BLaER1 treated with 17β-estradiol and CSF1 and Interleukin-3, amounts not matched to agents 10 nM and 100 nM (cell line): ENCODE results near the gene AZIN2.
"Not testable (repeated sequence)": the region's sequence is repeated elsewhere in the genome, so short reads cannot be mapped to it uniquely, and the experiment has no call there.

Source experiments
- H3K27ac ChIP-seq, 11 experiments: shearing (Covaris generic); formaldehyde crosslinking; 2 replicates each; pipeline ENCODE4 v1.8.1; 2022
- H3K27me3 ChIP-seq, 11 experiments: shearing (Covaris generic); formaldehyde crosslinking; 2 replicates each; pipeline ENCODE4 v1.8.1; 2022
- H3K36me3 ChIP-seq, 11 experiments: shearing (Covaris generic); formaldehyde crosslinking; 2 replicates each; pipeline ENCODE4 v1.8.1; 2022
- H3K4me1 ChIP-seq, 10 experiments: shearing (Covaris generic); formaldehyde crosslinking; 2 replicates each; pipeline ENCODE4 v1.8.1; 2022
- H3K4me2 ChIP-seq, 11 experiments: shearing (Covaris generic); formaldehyde crosslinking; 2 replicates each; pipeline ENCODE4 v1.8.1; 2022
- H3K4me3 ChIP-seq, 10 experiments: shearing (Covaris generic); formaldehyde crosslinking; 2 replicates each; pipeline ENCODE4 v1.8.1; 2022
- H3K9ac ChIP-seq, 11 experiments: shearing (Covaris generic); formaldehyde crosslinking; 2 replicates each; pipeline ENCODE4 v1.8.1; 2022
- H3K9me3 ChIP-seq, 11 experiments: shearing (Covaris generic); formaldehyde crosslinking; replicated peaks in 1 of 11; 2 replicates each; pipeline ENCODE4 v1.8.1; 2022
- H4K20me1 ChIP-seq, 11 experiments: shearing (Covaris generic); formaldehyde crosslinking; 2 replicates each; pipeline ENCODE4 v1.8.1; 2022
- Cebpa-rat ChIP-seq, 11 experiments: shearing (Covaris generic); IDR thresholded peaks; 2 replicates each; pipeline ENCODE4 v1.8.1; 2022

Gene AZIN2

GRCh38 chr1:33096363-33097005, 15.5 kb downstream of the AZIN2 start:
- H3K36me3 ChIP-seq: no peaks in the 10 kb centered on the region
- H3K9me3 ChIP-seq: no peaks in the 10 kb centered on the region
- peaks cover 39 to 50% (median 43%) of the 10 kb centered on the region in 10 experiments for H3K4me1 ChIP-seq
- no peak overlapping the region for H3K4me3 ChIP-seq
- no peak for TF ChIP-seq Cebpa-rat (IDR thresholded peaks at IDR 0.05)
- H3K27ac ChIP-seq: no peak overlapping the region
- H3K27me3 ChIP-seq: peaks cover 0 to 10% (median 0%) of the 10 kb centered on the region in 11 experiments; a peak in 2 of 22 replicates
- peak overlapping the region in 1 of 11 experiments; percentile 94; a peak in 1 of 22 replicates for H3K4me2 ChIP-seq
- no peak overlapping the region for H3K9ac ChIP-seq
- peaks cover 0 to 27% (median 0%) of the 10 kb centered on the region in 11 experiments; a peak in 4 of 22 replicates for H4K20me1 ChIP-seq

- H4K20me1 ChIP-seq: peaks cover 0 to 27% (median 0%) of the 10 kb centered on the region in 11 experiments; a peak in 4 of 22 replicates
- TF ChIP-seq Cebpa-rat (IDR thresholded peaks at IDR 0.05): no peak
- peaks cover 0 to 13% (median 0%) of the 10 kb centered on the region in 11 experiments; a peak in 2 of 22 replicates for H3K27me3 ChIP-seq
- H3K9me3 ChIP-seq: no peaks in the 10 kb centered on the region
- no peaks in the 10 kb centered on the region; a peak in 1 of 22 replicates for H3K36me3 ChIP-seq
- peak overlapping the region in 3 of 11 experiments; percentile 79 to 85 (median 84); a peak in 5 of 22 replicates for H3K27ac ChIP-seq
- H3K4me1 ChIP-seq: peaks cover 39 to 50% (median 43%) of the 10 kb centered on the region in 10 experiments
- no peak overlapping the region for H3K9ac ChIP-seq
- no peak overlapping the region for H3K4me3 ChIP-seq
- peak overlapping the region; percentile 72 to 94 (median 88); a peak in 21 of 22 replicates for H3K4me2 ChIP-seq
These were observed 16.2 kb downstream of the AZIN2 start for GRCh38 chr1:33097137-33097611.

GRCh38 chr1:33097762-33098161, 16.8 kb downstream of the AZIN2 start:
- Histone ChIP-seq H3K9ac (no peak overlapping the region; a peak in 2 of 22 replicates), H3K4me1 (peaks cover 39 to 50% (median 43%) of the 10 kb centered on the region in 10 experiments), H3K4me3 (no peak overlapping the region), H3K9me3 (no peaks in the 10 kb centered on the region), H3K36me3 (no peaks in the 10 kb centered on the region; a peak in 1 of 22 replicates), H3K27me3 (peaks cover 0 to 19% (median 0%) of the 10 kb centered on the region in 11 experiments; a peak in 2 of 22 replicates), H3K27ac (peak overlapping the region in 5 of 11 experiments; percentile 72 to 85 (median 81); a peak in 10 of 22 replicates), H4K20me1 (peaks cover 0 to 27% (median 0%) of the 10 kb centered on the region in 11 experiments; a peak in 4 of 22 replicates), H3K4me2 (peak overlapping the region; percentile 72 to 94 (median 88))
- TF ChIP-seq Cebpa-rat (IDR thresholded peaks at IDR 0.05): no peak

GRCh38 chr1:33098371-33098770, 17.4 kb downstream of the AZIN2 start:
- Histone ChIP-seq H3K9ac (peak overlapping the region in 8 of 11 experiments; percentile 0 to 66 (median 56); a peak in 12 of 22 replicates), H3K9me3 (no peaks in the 10 kb centered on the region), H3K4me2 (peak overlapping the region; percentile 72 to 94 (median 88)), H3K27me3 (peaks cover 0 to 19% (median 0%) of the 10 kb centered on the region in 11 experiments; a peak in 2 of 22 replicates), H3K27ac (peak overlapping the region; percentile 21 to 85 (median 73); a peak in 20 of 22 replicates), H3K4me1 (peaks cover 39 to 50% (median 43%) of the 10 kb centered on the region in 10 experiments), H3K36me3 (no peaks in the 10 kb centered on the region; a peak in 1 of 22 replicates), H3K4me3 (peak overlapping the region in 2 of 10 experiments; percentile 18 to 45; a peak in 2 of 20 replicates), H4K20me1 (peaks cover 0 to 23% (median 0%) of the 10 kb centered on the region in 11 experiments; a peak in 4 of 22 replicates)
- TF ChIP-seq Cebpa-rat (IDR thresholded peaks at IDR 0.05): no peak

- H3K9ac ChIP-seq: peak overlapping the region in 9 of 11 experiments; percentile 19 to 66 (median 56); a peak in 16 of 22 replicates
- H3K36me3 ChIP-seq: no peaks in the 10 kb centered on the region; a peak in 1 of 22 replicates
- peaks cover 39 to 50% (median 43%) of the 10 kb centered on the region in 10 experiments for H3K4me1 ChIP-seq
- H3K4me2 ChIP-seq: peak overlapping the region; percentile 72 to 94 (median 88)
- peak overlapping the region in 7 of 10 experiments; percentile 4 to 45 (median 23); a peak in 11 of 20 replicates for H3K4me3 ChIP-seq
- no peak for TF ChIP-seq Cebpa-rat (IDR thresholded peaks at IDR 0.05)
- peak overlapping the region; percentile 21 to 85 (median 73); a peak in 20 of 22 replicates for H3K27ac ChIP-seq
- H3K9me3 ChIP-seq: no peaks in the 10 kb centered on the region
- H3K27me3 ChIP-seq: peaks cover 0 to 19% (median 0%) of the 10 kb centered on the region in 11 experiments; a peak in 2 of 22 replicates
- H4K20me1 ChIP-seq: peaks cover 0 to 16% (median 0%) of the 10 kb centered on the region in 11 experiments; a peak in 4 of 22 replicates
These were observed 18.6 kb downstream of the AZIN2 start for GRCh38 chr1:33099290-33100118.

- peak overlapping the region in 9 of 11 experiments; percentile 53 to 85 (median 79); a peak in 19 of 22 replicates for H3K27ac ChIP-seq
- H3K4me1 ChIP-seq: peaks cover 39 to 50% (median 43%) of the 10 kb centered on the region in 10 experiments
- H3K4me3 ChIP-seq: peak overlapping the region in 6 of 10 experiments; percentile 4 to 45 (median 29); a peak in 8 of 20 replicates
- H3K9me3 ChIP-seq, H3K36me3 ChIP-seq: not testable (repeated sequence)
- H3K9ac ChIP-seq: peak overlapping the region in 9 of 11 experiments; percentile 19 to 66 (median 56); a peak in 14 of 22 replicates
- peaks cover 0 to 19% (median 0%) of the 10 kb centered on the region in 11 experiments; a peak in 2 of 22 replicates for H3K27me3 ChIP-seq
- H3K4me2 ChIP-seq: peak overlapping the region; percentile 72 to 94 (median 88)
- peaks cover 0 to 16% (median 0%) of the 10 kb centered on the region in 11 experiments; a peak in 3 of 22 replicates for H4K20me1 ChIP-seq
These were observed 19.1 kb downstream of the AZIN2 start for GRCh38 chr1:33100119-33100415.

- Histone ChIP-seq H3K27me3 (no peaks in the 10 kb centered on the region), H3K4me3 (no peak overlapping the region), H3K27ac (no peak overlapping the region), H4K20me1 (no peaks in the 10 kb centered on the region), H3K9me3 (peaks cover 13 to 23% (median 16%) of the 10 kb centered on the region in 11 experiments), H3K4me2 (no peak overlapping the region), H3K9ac (no peak overlapping the region), H3K36me3 (no peaks in the 10 kb centered on the region; a peak in 1 of 22 replicates), H3K4me1 (no peaks in the 10 kb centered on the region)
- TF ChIP-seq Cebpa-rat (IDR thresholded peaks at IDR 0.05): no peak
These were observed 29.5 kb downstream of the AZIN2 start for GRCh38 chr1:33110477-33110876.

- H4K20me1 ChIP-seq: no peaks in the 10 kb centered on the region
- peaks cover 13 to 19% (median 15%) of the 10 kb centered on the region in 11 experiments for H3K9me3 ChIP-seq
- no peak overlapping the region for H3K4me3 ChIP-seq
- H3K27me3 ChIP-seq: no peaks in the 10 kb centered on the region
- TF ChIP-seq Cebpa-rat (IDR thresholded peaks at IDR 0.05): no peak
- H3K4me2 ChIP-seq: no peak overlapping the region
- no peak overlapping the region for H3K27ac ChIP-seq
- no peaks in the 10 kb centered on the region for H3K4me1 ChIP-seq
- no peak overlapping the region for H3K9ac ChIP-seq
- no peaks in the 10 kb centered on the region; a peak in 1 of 22 replicates for H3K36me3 ChIP-seq
These were observed 31.0 kb downstream of the AZIN2 start for GRCh38 chr1:33111965-33112364.
